PFSK-1 (cell line): ENCODE data around the gene LINC00305.

Experiments
- FOXP2 ChIP-seq: optimal IDR thresholded peaks from 2 replicates; pipeline ENCODE3; 2011; ENCODE audit warnings: borderline replicate concordance, control low read depth, inconsistent platforms; ENCODE audit not compliant: insufficient read depth; ENCODE audit errors: extremely low read length, extremely low read depth
- POLR2AphosphoS5 ChIP-seq: IDR thresholded peaks from 2 replicates; pipeline ENCODE4 v1.6.1; 2012; ENCODE audit warnings: low read depth, mild to moderate bottlenecking, control low read depth, low read length, moderate library complexity
- REST ChIP-seq, 2 experiments: IDR thresholded peaks; 2 replicates each; pipeline versions ENCODE4 v1.6.1 to v1.8.0; 2011 to 2012; ENCODE audit warnings: low read depth in 2 of 2, low read length in 2 of 2, control low read depth in 1 of 2, inconsistent platforms in 1 of 2, mild to moderate bottlenecking in 1 of 2, moderate library complexity in 1 of 2; ENCODE audit not compliant: insufficient read depth in 1 of 2
- SIN3A ChIP-seq: IDR thresholded peaks from 2 replicates; pipeline ENCODE4 v1.6.1; 2012; ENCODE audit warnings: mild to moderate bottlenecking, low read length, moderate library complexity, borderline replicate concordance; ENCODE audit not compliant: insufficient read depth
- TAF1 ChIP-seq: IDR thresholded peaks from 2 replicates; pipeline ENCODE4 v1.6.1; 2012; ENCODE audit warnings: low read length, control low read depth, borderline replicate concordance; ENCODE audit not compliant: insufficient read depth

Gene LINC00305

GRCh38 chr18:64082054-64082453 lies 66.8 kb downstream of the LINC00305 start:
- TF ChIP-seq FOXP2, result no peak
- TF ChIP-seq TAF1, result no peak
- no peak for TF ChIP-seq POLR2AphosphoS5
- no peak for TF ChIP-seq SIN3A
- no peak for TF ChIP-seq REST (IDR thresholded peaks at IDR 0.05; ENCODE audit: insufficient read depth in 1 of 2, low read depth in 2 of 2, low read length in 2 of 2)

- TF ChIP-seq TAF1 (no peak), SIN3A (no peak)
Observed at GRCh38 chr18:64073971-64074370, 74.9 kb downstream of the LINC00305 start.

- no peak for TF ChIP-seq REST (IDR thresholded peaks at IDR 0.05; ENCODE audit: insufficient read depth in 1 of 2, low read depth in 2 of 2, low read length in 2 of 2)
- TF ChIP-seq FOXP2, result no peak
- TF ChIP-seq POLR2AphosphoS5, result no peak
- TF ChIP-seq SIN3A, result no peak
- no peak for TF ChIP-seq TAF1
Observed at GRCh38 chr18:64055019-64055418, 93.9 kb downstream of the LINC00305 start.

GRCh38 chr18:64053246-64053645 lies 95.6 kb downstream of the LINC00305 start:
- no peak for TF ChIP-seq FOXP2

GRCh38 chr18:64052772-64053171 lies 96.1 kb downstream of the LINC00305 start:
- TF ChIP-seq SIN3A (no peak), POLR2AphosphoS5 (no peak), FOXP2 (no peak), TAF1 (no peak), REST (IDR thresholded peaks at IDR 0.05; ENCODE audit: insufficient read depth in 1 of 2, low read depth in 2 of 2, low read length in 2 of 2) (no peak)

- no peak for TF ChIP-seq FOXP2
- TF ChIP-seq REST (IDR thresholded peaks at IDR 0.05; ENCODE audit: insufficient read depth in 1 of 2, low read depth in 2 of 2, low read length in 2 of 2), result no peak
- no peak for TF ChIP-seq TAF1
Observed at GRCh38 chr18:64044616-64045015, 104.3 kb downstream of the LINC00305 start.
